ENCODE results near the gene PLD1.

Gene PLD1

DNA sequence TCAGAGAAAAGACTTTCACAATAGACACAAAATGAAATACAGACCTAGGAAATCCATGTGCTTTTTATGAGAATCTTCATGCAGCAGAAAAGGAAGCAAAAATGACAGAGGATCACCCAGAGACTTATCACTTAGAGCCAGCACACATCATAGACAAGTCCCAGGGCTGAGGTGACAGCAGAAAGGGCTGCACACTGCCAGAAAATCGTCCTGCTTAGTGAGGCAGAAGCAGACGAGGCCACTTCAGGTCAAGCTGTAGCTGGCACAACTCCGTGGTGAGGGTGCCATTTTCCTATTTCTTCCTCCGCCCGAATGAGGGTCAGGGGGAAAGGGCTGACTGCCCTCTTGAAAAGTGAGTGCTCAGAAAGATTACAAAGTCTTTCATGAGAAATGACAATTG, 254.1 kb downstream of the PLD1 start:
- H3K9me3 Mint-ChIP-seq: no peaks in the 10 kb centered on the region
- H3K4me3 Mint-ChIP-seq: no peak overlapping the region
- H3K27me3 Mint-ChIP-seq: no peaks in the 10 kb centered on the region
- H3K4me1 Mint-ChIP-seq: no peaks in the 10 kb centered on the region
- no peak for ATAC-seq
- no peaks in the 10 kb centered on the region for H3K36me3 Mint-ChIP-seq
- no peak overlapping the region for H3K27ac Mint-ChIP-seq

DNA sequence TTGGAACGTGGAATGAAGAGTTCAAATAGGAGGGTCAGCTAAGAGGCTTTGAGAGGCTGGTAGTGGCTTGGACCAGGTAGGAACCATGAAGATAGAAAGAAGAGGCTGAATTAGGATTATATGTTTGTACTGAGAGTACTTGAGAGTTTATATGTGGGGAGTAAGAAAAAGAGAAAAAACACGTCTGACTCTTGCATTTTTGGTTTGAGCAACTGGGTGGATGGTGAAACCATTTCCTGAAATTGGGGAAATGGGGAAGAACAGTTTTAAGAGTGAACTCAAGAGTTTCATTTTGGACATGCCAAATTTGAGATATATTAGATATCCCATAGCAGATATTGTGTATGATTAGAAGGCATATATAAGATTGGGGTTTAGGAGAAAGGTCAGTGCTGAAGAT, 257.2 kb downstream of the PLD1 start:
- Mint-ChIP-seq H3K9me3 (no peaks in the 10 kb centered on the region), H3K27ac (no peak overlapping the region), H3K36me3 (no peaks in the 10 kb centered on the region), H3K27me3 (no peaks in the 10 kb centered on the region), H3K4me3 (no peak overlapping the region), H3K4me1 (no peaks in the 10 kb centered on the region)
- ATAC-seq: no peak

DNA sequence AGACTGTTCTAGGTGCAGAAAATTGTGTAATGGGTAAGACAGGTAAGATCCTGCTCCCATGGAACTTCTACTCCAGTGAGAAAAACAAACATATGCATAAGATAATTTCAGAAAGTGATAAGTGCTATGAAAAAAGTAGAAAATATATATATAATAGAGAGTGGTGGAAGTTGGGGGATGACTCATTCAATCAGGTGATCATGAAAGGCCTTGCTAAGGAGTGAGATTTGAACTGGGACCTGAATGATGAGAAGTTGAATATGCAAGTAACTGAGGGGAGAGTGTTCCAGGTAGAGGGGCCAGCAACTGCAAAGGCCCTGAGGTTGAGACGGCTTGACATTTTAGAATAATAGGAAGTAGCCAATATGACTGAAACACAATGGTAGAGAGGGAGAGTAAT, 257.8 kb downstream of the PLD1 start:
- no peaks in the 10 kb centered on the region for H3K27me3 Mint-ChIP-seq
- no peaks in the 10 kb centered on the region for H3K36me3 Mint-ChIP-seq
- H3K4me3 Mint-ChIP-seq: no peak overlapping the region
- ATAC-seq: no peak
- H3K4me1 Mint-ChIP-seq: no peaks in the 10 kb centered on the region
- no peaks in the 10 kb centered on the region for H3K9me3 Mint-ChIP-seq
- no peak overlapping the region for H3K27ac Mint-ChIP-seq

DNA sequence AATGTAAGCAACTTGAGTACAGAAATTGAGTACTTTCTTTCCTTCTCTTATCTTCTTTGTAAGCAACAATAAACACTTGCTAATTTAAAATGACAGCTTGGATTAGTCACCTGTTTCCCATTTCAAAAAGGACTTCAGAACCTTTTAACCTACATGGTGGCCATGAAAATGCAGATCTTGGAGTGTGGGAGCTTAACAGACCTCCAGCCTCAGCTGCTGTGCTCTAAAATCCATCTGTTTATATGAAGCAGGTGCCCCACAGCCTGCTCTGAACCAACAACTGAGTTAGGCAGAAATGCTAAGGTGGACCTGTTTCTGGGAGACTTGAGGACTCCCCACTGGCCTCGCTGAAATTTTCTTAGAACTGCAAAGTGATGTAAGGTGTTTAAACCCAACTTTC, 259.0 kb downstream of the PLD1 start:
- H3K27me3 Mint-ChIP-seq: no peaks in the 10 kb centered on the region
- no peak overlapping the region for H3K4me3 Mint-ChIP-seq
- H3K9me3 Mint-ChIP-seq: no peaks in the 10 kb centered on the region
- no peaks in the 10 kb centered on the region for H3K4me1 Mint-ChIP-seq
- no peak overlapping the region for H3K27ac Mint-ChIP-seq
- ATAC-seq: no peak
- no peaks in the 10 kb centered on the region for H3K36me3 Mint-ChIP-seq
